ENCODE data around the gene RBFOX1.

- TF ChIP-seq EZH2phosphoT487 (IDR thresholded peaks at IDR 0.05; ENCODE audit: borderline replicate concordance, low read length) (no peak), CTCF (conservative IDR thresholded peaks at IDR 0.05; ENCODE audit: low read depth, low read length) (no peak), EZH2 (IDR thresholded peaks at IDR 0.05; ENCODE audit: low read length, unreplicated experiment) (no peak)
These were observed 149.4 kb downstream of the RBFOX1 start for GRCh38 chr16:7482032-7482431.

Measured in PC-3 (cell line).